Thymus (tissue), 2 donors: ENCODE measurements around the gene PCDHB10. TPM values are rescaled to one million over a fixed set of nuclear protein-coding genes. Genes with fewer than 3 reads are reported as not detected.

Source experiments
- polyA plus RNA-seq: library from polyadenylated mRNA; stranded (reverse); fragments of 200-250 nt; gene quantifications from one replicate; pipeline ENCODE4 v1.2.3, GENCODE V29; 2013
- total RNA-seq: library from RNA; stranded (reverse); fragments of 120-200 nt; gene quantifications from one replicate; pipeline ENCODE4 v1.2.4, GENCODE V29; 2013
- donor health status: healthy.

Gene PCDHB10
- total and polyA plus RNA-seq, 2 donors = 0.19 to 0.23 TPM

Other genes starting within 250 kb of the PCDHB10 start
Only the 30 nearest of the 37 such genes appear.
- 0.05 TPM for gene PCDHB1, start 141.0 kb upstream of the PCDHB10 start, total RNA-seq
- 0.02 TPM for gene PCDHB1, start 141.0 kb upstream of the PCDHB10 start, polyA plus RNA-seq
- 0.24 TPM for gene PCDHB2, start 97.7 kb upstream of the PCDHB10 start, total RNA-seq
- 0.39 TPM for gene PCDHB2, start 97.7 kb upstream of the PCDHB10 start, polyA plus RNA-seq
- gene PCDHB3, start 91.9 kb upstream of the PCDHB10 start, total RNA-seq = 0.09 TPM
- 0.11 TPM for gene PCDHB3, start 91.9 kb upstream of the PCDHB10 start, polyA plus RNA-seq
- gene PCDHB4, start 70.5 kb upstream of the PCDHB10 start, total RNA-seq = 0.09 TPM
- gene PCDHB4, start 70.5 kb upstream of the PCDHB10 start, polyA plus RNA-seq = 0.34 TPM
- 0.38 TPM for gene PCDHB5, start 57.1 kb upstream of the PCDHB10 start, total RNA-seq
- 1.0 TPM for gene PCDHB5, start 57.1 kb upstream of the PCDHB10 start, polyA plus RNA-seq
- 0.09 TPM for gene PCDHB6, start 42.3 kb upstream of the PCDHB10 start, total RNA-seq
- 0.23 TPM for gene PCDHB6, start 42.3 kb upstream of the PCDHB10 start, polyA plus RNA-seq
- gene PCDHB7, start 19.7 kb upstream of the PCDHB10 start, total RNA-seq = 0.14 TPM
- gene PCDHB7, start 19.7 kb upstream of the PCDHB10 start, polyA plus RNA-seq = 0.11 TPM
- gene PCDHB8, start 14.6 kb upstream of the PCDHB10 start, total RNA-seq = 0.05 TPM
- 0.05 TPM for gene PCDHB8, start 14.6 kb upstream of the PCDHB10 start, polyA plus RNA-seq
- gene PCDHB16, start 10.0 kb upstream of the PCDHB10 start, total RNA-seq = 0.14 TPM
- 0.27 TPM for gene PCDHB16, start 10.0 kb upstream of the PCDHB10 start, polyA plus RNA-seq
- 0.19 TPM for gene PCDHB9, start 5.2 kb upstream of the PCDHB10 start, total RNA-seq
- gene PCDHB9, start 5.2 kb upstream of the PCDHB10 start, polyA plus RNA-seq = 0.16 TPM
- 0.24 TPM for gene PCDHB11, start 7.3 kb downstream of the PCDHB10 start, total RNA-seq
- gene PCDHB11, start 7.3 kb downstream of the PCDHB10 start, polyA plus RNA-seq = 0.37 TPM
- gene PCDHB12, start 16.4 kb downstream of the PCDHB10 start, total RNA-seq = 0.19 TPM
- 0.18 TPM for gene PCDHB12, start 16.4 kb downstream of the PCDHB10 start, polyA plus RNA-seq
- gene PCDHB13, start 21.6 kb downstream of the PCDHB10 start, total RNA-seq = 0.14 TPM
- gene PCDHB13, start 21.6 kb downstream of the PCDHB10 start, polyA plus RNA-seq = 0.27 TPM
- 0.38 TPM for gene PCDHB14, start 31.0 kb downstream of the PCDHB10 start, total RNA-seq
- 0.87 TPM for gene PCDHB14, start 31.0 kb downstream of the PCDHB10 start, polyA plus RNA-seq
- gene PCDHB15, start 53.0 kb downstream of the PCDHB10 start, total RNA-seq = 0.33 TPM
- 0.66 TPM for gene PCDHB15, start 53.0 kb downstream of the PCDHB10 start, polyA plus RNA-seq
- 0.09 TPM for gene SLC25A2, start 111.7 kb downstream of the PCDHB10 start, total RNA-seq
- 0.16 TPM for gene SLC25A2, start 111.7 kb downstream of the PCDHB10 start, polyA plus RNA-seq
- 138 TPM for gene TAF7, start 128.4 kb downstream of the PCDHB10 start, total RNA-seq
- 174 TPM for gene TAF7, start 128.4 kb downstream of the PCDHB10 start, polyA plus RNA-seq
- 0.09 TPM for gene PCDHGA1, start 138.2 kb downstream of the PCDHB10 start, total RNA-seq
- gene PCDHGA1, start 138.2 kb downstream of the PCDHB10 start, polyA plus RNA-seq = 0.16 TPM
- 0.19 TPM for gene PCDHGA2, start 146.4 kb downstream of the PCDHB10 start, total RNA-seq
- gene PCDHGA2, start 146.4 kb downstream of the PCDHB10 start, polyA plus RNA-seq = 0.46 TPM
- gene PCDHGA3, start 151.5 kb downstream of the PCDHB10 start, total RNA-seq = 0.19 TPM
- 0.11 TPM for gene PCDHGA3, start 151.5 kb downstream of the PCDHB10 start, polyA plus RNA-seq
- gene PCDHGB1, start 157.7 kb downstream of the PCDHB10 start, total RNA-seq = 0.14 TPM
- gene PCDHGB1, start 157.7 kb downstream of the PCDHB10 start, polyA plus RNA-seq = 0.11 TPM
- 0.19 TPM for gene PCDHGA4, start 162.7 kb downstream of the PCDHB10 start, total RNA-seq
- 0.11 TPM for gene PCDHGA4, start 162.7 kb downstream of the PCDHB10 start, polyA plus RNA-seq
- gene PCDHGB2, start 167.6 kb downstream of the PCDHB10 start, total RNA-seq = 0.28 TPM
- 0.21 TPM for gene PCDHGB2, start 167.6 kb downstream of the PCDHB10 start, polyA plus RNA-seq
- 0.19 TPM for gene PCDHGA5, start 171.8 kb downstream of the PCDHB10 start, total RNA-seq
- 0.18 TPM for gene PCDHGA5, start 171.8 kb downstream of the PCDHB10 start, polyA plus RNA-seq
- 0.33 TPM for gene PCDHGB3, start 177.9 kb downstream of the PCDHB10 start, total RNA-seq
- 0.14 TPM for gene PCDHGB3, start 177.9 kb downstream of the PCDHB10 start, polyA plus RNA-seq
- gene PCDHGA6, start 181.5 kb downstream of the PCDHB10 start, total RNA-seq = 0.47 TPM
- 1.2 TPM for gene PCDHGA6, start 181.5 kb downstream of the PCDHB10 start, polyA plus RNA-seq
- gene PCDHGA7, start 190.4 kb downstream of the PCDHB10 start, total RNA-seq = 0.28 TPM
- gene PCDHGA7, start 190.4 kb downstream of the PCDHB10 start, polyA plus RNA-seq = 0.46 TPM
- 1.0 TPM for gene PCDHGB4, start 195.3 kb downstream of the PCDHB10 start, total RNA-seq
- 1.6 TPM for gene PCDHGB4, start 195.3 kb downstream of the PCDHB10 start, polyA plus RNA-seq
- gene PCDHGA8, start 200.3 kb downstream of the PCDHB10 start, total RNA-seq = 0.19 TPM
- 0.18 TPM for gene PCDHGA8, start 200.3 kb downstream of the PCDHB10 start, polyA plus RNA-seq
- 1.6 TPM for gene PCDHGB5, start 205.6 kb downstream of the PCDHB10 start, total RNA-seq
- gene PCDHGB5, start 205.6 kb downstream of the PCDHB10 start, polyA plus RNA-seq = 1.1 TPM